ENCODE results near the gene SLC35G2. TPM values are rescaled to one million over a fixed set of nuclear protein-coding genes. Genes with fewer than 3 reads are reported as not detected.

SLC35G2 gene
- total RNA-seq, 1 experiment from 2014 or later = 1.8 TPM

GRCh38 chr3:136804141-136804540, 14.8 kb upstream of the SLC35G2 start:
- Histone ChIP-seq H4K20me1 (ENCODE audit: low read length) (no peaks in the 10 kb centered on the region), H3K4me2 (ENCODE audit: low read length) (no peak overlapping the region), H3K9me2 (replicated peaks; ENCODE audit: low read length) (no peaks in the 10 kb centered on the region), H2AFZ (ENCODE audit: low read length) (no peak overlapping the region), H3K9me3 (ENCODE audit: low read length) (no peaks in the 10 kb centered on the region), H3K79me2 (ENCODE audit: low read length) (no peaks in the 10 kb centered on the region), H3K4me1 (ENCODE audit: insufficient read depth, low read length) (no peaks in the 10 kb centered on the region), H3K4me3 (ENCODE audit: low read length) (no peak overlapping the region), H3K27me3 (ENCODE audit: low read length) (no peaks in the 10 kb centered on the region), H3F3A (ENCODE audit: low read length, unreplicated experiment) (no peaks in the 10 kb centered on the region), H3K36me3 (ENCODE audit: low read depth, low read length) (no peaks in the 10 kb centered on the region), H3K9ac (ENCODE audit: low read length) (no peak overlapping the region), H3K27ac (ENCODE audit: low read length) (no peak overlapping the region)
- CTCF ChIA-PET = no interaction called here
- ATAC-seq (no peak), DNase-seq (no peak)
- POLR2A ChIA-PET (ENCODE audit: unreplicated experiment) = no interaction called here
- TF ChIP-seq CTCF (conservative IDR thresholded peaks at IDR 0.05; ENCODE audit: low read depth, low read length) (no peak), EZH2 (IDR thresholded peaks at IDR 0.05; ENCODE audit: low read length, unreplicated experiment) (no peak), EZH2phosphoT487 (IDR thresholded peaks at IDR 0.05; ENCODE audit: borderline replicate concordance, low read length) (no peak)
- intact Hi-C loops (cut with micrococcal nuclease) = no loop called here
- no TSS peak for BruUV-seq (replicated peaks)

- intact Hi-C loops (cut with micrococcal nuclease) = no loop called here
- CTCF ChIA-PET = no interaction called here
Observed at GRCh38 chr3:136804813-136805212, 14.1 kb upstream of the SLC35G2 start.

More at GRCh38 chr3:136804813-136805212, 14.1 kb upstream of the SLC35G2 start:
- no peak overlapping the region for H3K9ac ChIP-seq (ENCODE audit: low read length)
- no TSS peak for BruUV-seq (replicated peaks)
- no peak overlapping the region for H2AFZ ChIP-seq (ENCODE audit: low read length)
- ATAC-seq = no peak
- H3K79me2 ChIP-seq (ENCODE audit: low read length) = no peaks in the 10 kb centered on the region
- H3K36me3 ChIP-seq (ENCODE audit: low read depth, low read length) = no peaks in the 10 kb centered on the region
- no peaks in the 10 kb centered on the region for H3K4me1 ChIP-seq (ENCODE audit: insufficient read depth, low read length)
- no peak overlapping the region for H3K27ac ChIP-seq (ENCODE audit: low read length)
- no peak overlapping the region for H3K4me3 ChIP-seq (ENCODE audit: low read length)
- TF ChIP-seq EZH2 (IDR thresholded peaks at IDR 0.05; ENCODE audit: low read length, unreplicated experiment) = no peak
- no peak for TF ChIP-seq EZH2phosphoT487 (IDR thresholded peaks at IDR 0.05; ENCODE audit: borderline replicate concordance, low read length)
- no peak for TF ChIP-seq CTCF (conservative IDR thresholded peaks at IDR 0.05; ENCODE audit: low read depth, low read length)
- no peak for DNase-seq
- H4K20me1 ChIP-seq (ENCODE audit: low read length) = no peaks in the 10 kb centered on the region
- H3K4me2 ChIP-seq (ENCODE audit: low read length) = no peak overlapping the region
- POLR2A ChIA-PET (ENCODE audit: unreplicated experiment) = no interaction called here
- no peaks in the 10 kb centered on the region for H3K27me3 ChIP-seq (ENCODE audit: low read length)
- H3K9me2 ChIP-seq (replicated peaks; ENCODE audit: low read length) = no peaks in the 10 kb centered on the region
- no peaks in the 10 kb centered on the region for H3F3A ChIP-seq (ENCODE audit: low read length, unreplicated experiment)
- no peaks in the 10 kb centered on the region for H3K9me3 ChIP-seq (ENCODE audit: low read length)

All from PC-3 (cell line).